ENCODE measurements around the gene RAPGEF4.

RAPGEF4 gene

GRCh38 chr2:172711110-172711509 is 24.5 kb upstream of the RAPGEF4 start:
- TF ChIP-seq CTCF (IDR thresholded peaks at IDR 0.05; ENCODE audit: borderline replicate concordance, insufficient read depth, low read depth, low read length), result no peak
- no peak overlapping the region for H3K4me3 ChIP-seq (ENCODE audit: low read depth, low read length)

GRCh38 chr2:172712251-172712650 is 23.4 kb upstream of the RAPGEF4 start:
- no peak for TF ChIP-seq CTCF (IDR thresholded peaks at IDR 0.05; ENCODE audit: borderline replicate concordance, insufficient read depth, low read depth, low read length)
- H3K4me3 ChIP-seq (ENCODE audit: low read depth, low read length), result no peak overlapping the region

- H3K4me3 ChIP-seq (ENCODE audit: low read depth, low read length), result no peak overlapping the region
- TF ChIP-seq CTCF (IDR thresholded peaks at IDR 0.05; ENCODE audit: borderline replicate concordance, insufficient read depth, low read depth, low read length), result no peak
Measured at GRCh38 chr2:172713365-172713875, 22.2 kb upstream of the RAPGEF4 start.

GRCh38 chr2:172722481-172722880 is 13.2 kb upstream of the RAPGEF4 start:
- TF ChIP-seq CTCF (IDR thresholded peaks at IDR 0.05; ENCODE audit: borderline replicate concordance, insufficient read depth, low read depth, low read length), result no peak
- H3K4me3 ChIP-seq (ENCODE audit: low read depth, low read length), result no peak overlapping the region

GRCh38 chr2:172723286-172723685 is 12.4 kb upstream of the RAPGEF4 start:
- no peak for TF ChIP-seq CTCF (IDR thresholded peaks at IDR 0.05; ENCODE audit: borderline replicate concordance, insufficient read depth, low read depth, low read length)

GRCh38 chr2:172724724-172725123 is 10.9 kb upstream of the RAPGEF4 start:
- no peak overlapping the region for H3K4me3 ChIP-seq (ENCODE audit: low read depth, low read length)
- TF ChIP-seq CTCF (IDR thresholded peaks at IDR 0.05; ENCODE audit: borderline replicate concordance, insufficient read depth, low read depth, low read length), result no peak

More at GRCh38 chr2:172723286-172723685, 12.4 kb upstream of the RAPGEF4 start:
- H3K4me3 ChIP-seq (ENCODE audit: low read depth, low read length), result no peak overlapping the region

- no peak for TF ChIP-seq CTCF (IDR thresholded peaks at IDR 0.05; ENCODE audit: borderline replicate concordance, insufficient read depth, low read depth, low read length)
Measured at GRCh38 chr2:172725284-172725683, 10.4 kb upstream of the RAPGEF4 start.

More at GRCh38 chr2:172725284-172725683, 10.4 kb upstream of the RAPGEF4 start:
- H3K4me3 ChIP-seq (ENCODE audit: low read depth, low read length), result no peak overlapping the region

Measured in GM12875 (cell line).